Mesenteric fat pad (tissue), 1 donor: ENCODE measurements around the gene NPLOC4. TPM values are rescaled to one million over a fixed set of nuclear protein-coding genes. Genes with fewer than 3 reads are reported as not detected.
"Not testable (repeated sequence)": the region's sequence is repeated elsewhere in the genome, so short reads cannot be mapped to it uniquely, and the experiment has no call there.

Source experiments
- DNase-seq: peaks from one replicate; pipeline ENCODE4 v3.0.0-alpha.2; 2020; ENCODE audit warnings: low spot score
- total RNA-seq: library from RNA; stranded (reverse); fragmentation: NEBNext Ultra II Directional; extraction: Animal tissue kit (Norgen Biotek cat#: 25700); gene quantifications from one replicate; pipeline ENCODE4 v1.2.1, GENCODE V29; 2021
- donor health status: DM: yes; HTN: yes; CAD: no.

Gene NPLOC4
- total RNA-seq, 1 donor from 2014 or later, result 129 TPM

DNA sequence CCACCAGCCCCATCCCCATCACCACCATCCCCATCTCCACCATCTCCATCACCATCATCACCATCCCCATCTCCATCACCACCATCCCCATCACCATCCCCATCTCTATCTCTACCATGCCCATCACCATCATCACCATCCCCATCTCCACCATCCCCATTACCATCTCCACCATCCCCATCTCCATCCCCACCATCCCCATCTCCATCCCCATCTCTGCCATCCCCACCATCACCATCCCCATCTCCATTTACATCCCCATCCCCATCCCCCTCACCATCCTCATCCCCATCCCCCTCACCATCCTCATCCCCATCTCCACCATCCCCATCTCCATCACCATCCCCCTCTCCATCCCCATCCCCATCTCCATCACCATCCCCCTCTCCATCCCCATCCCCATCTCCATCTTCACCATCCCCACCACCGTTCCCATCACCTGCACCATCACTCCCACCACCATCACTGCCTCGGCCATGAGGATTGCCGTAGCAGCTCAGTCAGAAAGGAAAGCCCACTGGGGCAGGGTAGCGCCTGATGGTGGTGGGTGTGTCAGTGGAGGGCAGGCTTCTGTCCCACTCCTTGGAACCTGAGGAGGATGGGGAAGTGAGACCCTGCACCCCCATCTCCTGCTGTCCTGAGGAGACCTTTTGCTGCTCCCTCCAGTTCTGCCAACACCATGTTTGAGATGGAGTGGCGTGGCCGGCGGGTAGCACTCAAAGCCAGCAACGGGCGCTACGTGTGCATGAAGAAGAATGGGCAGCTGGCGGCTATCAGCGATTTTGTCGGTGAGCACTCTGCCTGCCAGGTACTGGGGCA lies 101.2 kb downstream of the NPLOC4 start:
- DNase-seq, result no peak

DNA sequence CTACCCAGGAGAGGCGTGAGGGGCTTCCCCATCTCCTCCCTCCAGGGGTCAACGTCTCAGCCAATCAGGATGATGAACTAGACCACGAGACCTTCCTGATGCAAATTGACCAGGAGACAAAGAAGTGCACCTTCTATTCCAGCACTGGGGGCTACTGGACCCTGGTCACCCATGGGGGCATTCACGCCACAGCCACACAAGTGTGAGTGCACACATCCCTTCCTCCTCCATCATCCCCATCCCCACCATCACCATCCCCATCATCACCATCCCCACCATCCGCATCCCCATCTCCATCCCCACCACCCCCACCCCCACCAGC lies 101.9 kb downstream of the NPLOC4 start:
- DNase-seq, result no peak

DNA sequence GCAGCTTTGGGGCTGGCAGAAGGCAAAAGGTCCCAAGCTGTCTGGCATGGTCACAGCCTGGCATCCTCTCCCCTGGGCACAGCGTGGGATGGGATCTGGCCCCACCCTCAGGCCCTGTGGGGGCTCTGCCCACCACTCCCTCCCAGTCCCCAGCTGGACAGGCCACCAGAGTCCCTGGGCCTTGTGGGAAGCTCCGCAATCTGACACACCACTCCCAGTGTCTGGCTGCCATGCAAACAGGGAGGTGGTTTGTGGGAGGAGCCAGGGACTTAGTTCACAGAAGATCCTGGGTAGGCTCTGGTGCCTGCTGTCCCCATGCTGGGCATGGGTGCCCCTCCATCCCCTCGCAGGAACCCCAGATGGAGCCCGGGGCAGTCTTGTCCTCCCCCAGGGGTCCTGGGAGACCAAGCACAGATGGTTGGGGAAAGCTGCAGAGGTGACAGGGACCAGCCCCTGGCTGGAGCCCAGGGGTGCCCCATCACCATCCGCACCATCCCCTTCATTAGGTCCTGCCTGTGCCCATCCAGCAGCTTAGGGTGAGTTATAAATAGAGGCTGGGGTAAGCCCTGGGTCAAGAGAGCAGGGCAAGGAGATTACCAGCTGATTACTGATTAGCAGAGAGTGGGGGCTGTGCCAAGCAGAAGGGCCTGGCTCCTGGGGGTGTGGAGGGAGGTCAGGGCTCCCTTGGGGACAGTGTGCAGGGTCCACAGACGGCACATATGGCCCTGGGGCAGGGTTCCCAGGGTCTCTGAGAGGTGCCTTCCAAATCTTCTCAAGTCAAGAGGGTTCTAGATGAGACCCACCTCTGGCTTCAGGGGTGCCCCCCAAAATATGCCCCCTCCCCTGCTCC lies 102.5 kb downstream of the NPLOC4 start:
- DNase-seq, result no peak

DNA sequence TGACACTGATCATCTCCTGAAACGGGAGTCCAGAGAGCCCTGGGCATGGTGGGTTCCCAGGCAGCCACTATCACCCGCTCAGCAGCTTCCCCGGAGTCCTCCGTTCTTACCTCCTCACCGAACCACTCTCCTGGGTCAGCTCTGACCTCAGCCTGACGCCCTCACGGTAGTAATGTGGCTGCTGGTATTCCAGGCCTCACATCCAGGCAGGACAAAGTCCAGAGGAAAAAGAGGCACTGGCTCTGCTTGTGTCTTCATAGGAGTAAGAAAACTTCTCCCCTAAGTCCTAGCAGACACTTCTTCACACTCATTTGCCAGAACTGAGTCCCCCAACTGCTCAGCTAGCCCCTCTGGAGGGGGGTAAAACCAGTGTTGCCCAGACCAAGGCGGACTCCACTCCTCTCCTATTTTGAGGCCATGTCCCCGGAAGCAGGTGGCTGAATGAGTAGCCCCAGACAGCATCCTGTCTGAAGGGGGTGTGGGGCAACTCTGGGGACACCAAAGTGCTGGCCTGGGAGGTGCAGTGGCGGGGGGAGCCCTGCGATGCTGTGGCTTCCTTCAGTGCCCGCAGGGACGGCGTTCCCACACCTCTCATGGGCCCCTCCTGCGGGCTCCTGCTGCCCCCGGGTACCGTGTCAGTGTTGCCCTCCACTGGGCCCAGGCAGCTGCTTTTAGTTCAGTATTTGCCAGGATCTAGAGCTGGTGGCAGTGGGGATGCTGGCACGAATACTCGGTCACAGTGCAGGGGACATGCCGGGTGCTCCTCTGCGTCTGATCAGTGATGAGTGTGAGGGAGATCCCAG lies 103.4 kb downstream of the NPLOC4 start:
- no peak for DNase-seq

DNA sequence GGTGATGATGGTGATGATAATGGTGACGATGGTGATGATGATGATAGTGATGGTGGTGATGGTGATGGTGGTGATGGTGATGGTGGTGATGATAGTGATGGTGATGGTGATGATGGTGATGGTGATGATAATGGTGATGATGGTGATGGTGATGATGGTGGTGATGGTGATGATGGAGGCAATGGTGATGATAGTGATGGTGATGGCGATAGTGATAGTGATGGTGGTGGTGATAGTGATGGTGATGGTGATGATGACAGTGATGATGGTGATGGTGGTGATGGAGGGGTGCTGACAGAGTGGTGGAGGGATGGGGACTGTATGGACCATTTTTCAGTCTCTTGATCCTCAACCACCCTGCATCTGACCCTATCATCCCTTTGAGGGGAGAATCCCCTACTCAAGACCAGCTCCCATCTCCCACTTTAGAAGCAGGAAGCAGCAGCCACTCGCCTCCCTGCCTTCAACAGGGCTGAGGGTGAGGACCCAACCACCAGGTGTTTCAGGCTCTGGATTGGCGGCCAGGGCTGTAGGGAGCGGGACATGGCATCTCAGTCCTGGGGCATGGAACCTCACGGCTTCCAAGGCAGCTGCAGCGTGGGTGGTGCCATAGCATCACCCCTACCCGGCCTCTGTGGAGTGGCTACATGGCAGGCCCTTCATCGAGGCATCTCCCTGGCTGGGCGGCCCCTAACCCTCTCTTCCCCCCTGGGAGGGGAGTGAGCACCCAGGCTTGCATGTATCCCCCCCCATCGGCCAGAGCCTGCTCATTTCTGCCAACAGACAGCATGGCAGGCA lies 104.2 kb downstream of the NPLOC4 start:
- no peak for DNase-seq

DNA sequence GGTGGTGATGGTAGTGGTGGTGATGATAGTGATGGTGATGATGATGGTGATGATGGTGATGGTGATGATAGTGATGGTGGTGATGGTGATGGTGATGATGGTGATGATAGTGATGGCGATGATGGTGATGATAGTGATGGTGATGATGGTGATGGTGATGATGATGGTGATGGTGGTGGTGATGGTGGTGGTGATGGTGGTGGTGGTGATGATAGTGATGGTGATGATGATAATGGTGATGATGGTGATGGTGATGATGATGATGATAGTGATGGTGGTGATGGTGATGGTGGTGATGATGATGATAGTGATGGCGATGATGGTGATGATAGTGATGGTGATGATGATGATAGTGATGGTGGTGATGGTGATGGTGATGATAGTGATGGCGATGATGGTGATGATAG lies 104.9 kb downstream of the NPLOC4 start:
- DNase-seq, result not testable (repeated sequence)

DNA sequence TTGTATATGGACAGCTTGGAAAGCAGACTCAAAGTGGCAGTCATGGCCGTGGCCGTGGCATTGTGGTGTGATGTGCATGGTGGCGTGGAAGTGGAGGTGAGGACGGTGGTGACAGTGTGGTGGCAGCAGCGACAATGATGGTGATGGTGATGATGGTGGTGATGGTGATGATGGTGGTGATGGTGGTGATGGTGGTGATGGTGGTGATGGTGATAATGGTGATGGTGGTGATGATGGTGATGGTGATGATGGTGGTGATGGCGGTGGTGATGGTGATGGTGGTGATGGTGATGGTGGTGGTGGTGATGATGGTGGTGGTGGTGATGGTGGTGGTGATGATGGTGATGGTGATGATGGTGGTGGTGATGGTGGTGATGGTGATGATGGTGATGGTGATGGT lies 105.9 kb downstream of the NPLOC4 start:
- not testable (repeated sequence) for DNase-seq

DNA sequence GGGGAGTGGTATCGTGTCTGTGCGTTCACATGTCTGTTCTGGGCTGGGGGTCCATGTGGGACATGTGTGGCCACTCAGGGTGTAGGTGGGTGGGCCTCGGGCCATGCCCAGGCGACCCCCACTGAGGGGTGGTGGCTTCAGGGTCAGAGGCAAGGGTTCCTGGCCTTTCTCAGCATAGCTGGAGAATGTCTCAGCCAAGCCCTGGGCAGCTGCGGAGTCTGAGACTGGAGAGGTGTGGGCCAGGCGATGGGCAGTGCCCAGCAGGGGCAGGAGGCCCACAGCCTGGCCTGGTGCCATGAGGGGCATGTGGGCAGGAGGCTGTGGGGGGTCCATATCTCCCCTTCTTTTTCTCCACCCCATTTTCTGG lies 107.5 kb downstream of the NPLOC4 start:
- DNase-seq, result no peak

DNA sequence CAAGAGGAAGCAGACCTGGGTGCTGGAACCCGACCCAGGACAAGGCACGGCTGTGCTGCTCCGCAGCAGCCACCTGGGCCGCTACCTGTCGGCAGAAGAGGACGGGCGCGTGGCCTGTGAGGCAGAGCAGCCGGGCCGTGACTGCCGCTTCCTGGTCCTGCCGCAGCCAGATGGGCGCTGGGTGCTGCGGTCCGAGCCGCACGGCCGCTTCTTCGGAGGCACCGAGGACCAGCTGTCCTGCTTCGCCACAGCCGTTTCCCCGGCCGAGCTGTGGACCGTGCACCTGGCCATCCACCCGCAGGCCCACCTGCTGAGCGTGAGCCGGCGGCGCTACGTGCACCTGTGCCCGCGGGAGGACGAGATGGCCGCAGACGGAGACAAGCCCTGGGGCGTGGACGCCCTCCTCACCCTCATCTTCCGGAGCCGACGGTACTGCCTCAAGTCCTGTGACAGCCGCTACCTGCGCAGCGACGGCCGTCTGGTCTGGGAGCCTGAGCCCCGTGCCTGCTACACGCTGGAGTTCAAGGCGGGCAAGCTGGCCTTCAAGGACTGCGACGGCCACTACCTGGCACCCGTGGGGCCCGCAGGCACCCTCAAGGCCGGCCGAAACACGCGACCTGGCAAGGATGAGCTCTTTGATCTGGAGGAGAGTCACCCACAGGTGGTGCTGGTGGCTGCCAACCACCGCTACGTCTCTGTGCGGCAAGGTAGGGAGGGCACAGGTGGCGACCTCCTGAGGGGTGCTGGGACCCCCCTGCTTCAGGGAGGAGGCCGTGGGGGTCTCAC lies 108.1 kb downstream of the NPLOC4 start:
- no peak for DNase-seq

DNA sequence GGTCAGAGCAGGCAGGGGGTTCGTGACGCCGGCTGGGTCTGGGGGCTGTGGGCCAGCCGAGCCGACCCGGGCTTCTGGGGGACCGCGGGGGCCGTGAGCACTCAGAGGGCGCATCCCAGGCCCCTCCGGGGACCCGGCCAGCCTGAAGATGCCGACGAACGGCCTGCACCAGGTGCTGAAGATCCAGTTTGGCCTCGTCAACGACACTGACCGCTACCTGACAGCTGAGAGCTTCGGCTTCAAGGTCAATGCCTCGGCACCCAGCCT lies 108.6 kb downstream of the NPLOC4 start:
- DNase-seq, result no peak

DNA sequence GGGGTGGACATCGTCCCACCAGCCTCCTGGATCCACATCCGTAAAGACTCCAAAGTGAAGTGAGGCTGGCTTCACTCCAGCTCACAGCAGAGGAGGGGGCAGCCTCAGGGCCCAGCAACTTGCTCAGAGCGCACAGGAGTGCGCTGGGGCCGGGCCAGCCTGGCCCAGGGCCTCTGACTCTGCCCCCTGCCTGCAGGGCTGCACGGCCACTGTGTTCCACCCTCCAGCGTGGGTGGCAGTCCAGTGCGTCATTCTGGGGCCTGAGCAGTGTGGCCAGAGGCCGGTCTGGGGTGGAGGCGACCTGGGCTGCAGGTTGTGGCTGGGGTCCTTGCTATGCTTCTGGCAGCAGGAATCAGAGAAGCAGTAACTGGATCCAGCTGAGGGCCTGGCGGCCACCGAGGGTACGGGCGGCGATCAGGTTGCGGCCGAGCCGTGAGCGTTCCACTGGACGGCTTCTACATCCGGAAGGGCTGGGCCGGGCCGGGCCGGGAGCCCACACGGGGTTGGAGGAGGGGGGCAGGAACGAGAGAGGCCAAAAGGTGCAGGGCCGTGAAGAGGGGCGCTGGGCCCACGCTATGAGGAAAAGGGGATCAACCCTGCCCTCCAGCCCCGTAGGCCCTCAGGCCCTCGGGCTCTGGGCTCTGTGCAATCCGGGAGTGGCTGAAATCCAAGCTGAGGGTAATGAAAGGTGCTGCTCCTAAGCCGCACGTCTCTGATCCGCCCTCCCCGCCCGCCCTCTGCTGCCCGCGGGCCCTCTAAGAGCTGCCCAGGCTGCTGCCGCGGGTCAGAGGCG lies 109.1 kb downstream of the NPLOC4 start, which contains the start of gene FSCN2:
Gene FSCN2 (plus strand): TSS at position 787 of the 793 bp plus-strand sequence. CDS start 155 bp downstream, outside the sequence.
- DNase-seq, result no peak

DNA sequence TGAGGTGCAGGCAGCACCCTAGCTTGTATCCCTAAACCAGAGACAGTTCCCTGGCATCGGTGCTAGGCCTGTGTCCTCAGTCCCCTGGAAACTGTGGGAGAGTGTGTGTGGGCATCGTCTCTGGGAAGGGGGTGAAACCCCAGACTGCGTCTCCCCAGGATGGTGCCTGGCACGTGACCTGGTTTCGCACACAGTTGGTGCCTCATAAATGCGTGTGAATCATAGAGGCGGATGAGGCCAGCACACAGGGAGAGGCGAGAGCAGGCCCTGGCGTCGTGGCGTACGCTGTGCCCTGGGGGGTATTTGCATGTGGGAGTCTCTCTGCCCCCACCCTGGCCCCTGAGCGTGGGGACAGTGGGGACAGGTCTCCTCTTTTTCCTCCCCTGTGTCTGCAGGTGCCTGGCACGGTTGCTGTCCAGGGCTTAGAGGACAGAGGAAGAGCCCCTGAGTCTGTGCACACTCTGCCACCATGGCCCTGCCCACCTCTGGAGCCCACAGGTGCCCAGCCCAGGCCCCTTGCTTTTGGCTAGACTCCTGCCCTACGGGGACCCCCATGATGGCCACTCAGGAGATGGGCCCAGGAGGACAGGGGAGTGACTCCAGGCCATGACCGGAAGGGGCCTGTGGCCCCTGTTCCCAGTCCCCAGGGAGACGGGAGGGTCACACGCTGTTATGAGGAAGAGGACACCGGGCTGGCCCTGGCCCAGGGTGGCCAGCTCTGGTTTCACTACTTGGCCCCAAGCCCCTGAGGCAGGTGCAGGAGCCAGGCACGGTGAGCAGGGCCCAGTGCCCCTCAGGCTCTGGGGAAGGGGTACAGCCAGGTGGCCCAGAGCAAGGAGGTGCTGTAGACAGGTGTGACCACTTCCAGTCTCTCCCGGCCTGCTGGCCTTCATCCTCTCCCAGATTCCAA lies 110.0 kb downstream of the NPLOC4 start:
- DNase-seq, result no peak

DNA sequence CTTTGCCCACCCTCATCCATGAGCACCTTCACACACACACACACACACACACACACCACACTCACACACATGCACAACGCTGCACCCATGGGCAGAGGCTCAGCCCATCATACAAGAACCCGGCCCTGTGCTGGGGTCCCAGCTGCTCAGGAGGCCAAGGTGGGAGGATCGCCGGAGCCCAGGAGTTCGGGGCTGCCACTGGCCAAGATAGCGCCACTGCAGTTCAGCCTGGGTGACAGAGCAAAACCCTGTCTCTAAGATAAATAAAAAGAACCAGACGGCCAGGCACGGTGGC lies 112.1 kb downstream of the NPLOC4 start:
- no peak for DNase-seq

DNA sequence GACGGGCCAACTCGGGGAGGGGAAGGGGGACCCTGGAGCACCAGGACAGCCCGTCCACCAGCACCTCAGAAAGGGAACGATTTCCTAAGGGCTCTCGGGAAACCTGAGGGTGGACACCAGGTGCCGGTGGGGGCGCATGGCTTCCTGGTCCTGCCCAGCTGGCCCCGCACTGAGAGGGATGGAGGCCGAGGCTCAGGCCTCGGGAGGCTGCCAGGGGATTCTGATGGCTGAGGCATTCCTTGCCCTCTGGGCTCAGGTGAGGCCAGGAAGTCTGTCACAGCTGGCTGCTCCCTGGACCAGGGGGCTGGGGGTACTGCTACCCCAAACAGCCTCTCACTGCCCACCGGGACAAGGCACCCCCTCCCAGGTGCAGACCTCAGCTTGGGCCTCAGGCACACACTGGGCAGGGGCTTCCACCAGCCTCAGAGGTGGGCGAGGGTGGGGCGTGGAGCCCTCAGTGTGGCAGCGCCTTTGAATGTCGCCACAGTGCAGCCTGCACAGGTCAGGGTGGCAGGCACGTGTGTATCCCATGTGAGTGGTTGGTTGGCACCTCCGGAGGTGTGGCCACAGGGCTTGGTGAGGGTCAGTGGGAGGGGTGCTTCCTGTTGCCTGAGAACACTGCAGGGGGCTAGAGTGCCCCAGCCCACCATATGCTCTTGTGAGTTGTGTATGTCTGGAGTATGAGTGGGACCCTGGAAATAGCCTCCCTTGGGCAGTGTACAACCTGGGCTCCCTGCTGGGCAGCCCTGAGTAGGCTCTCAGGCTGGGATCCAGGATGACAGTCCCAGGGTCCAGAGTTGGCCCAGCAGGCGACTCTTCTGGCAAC lies 112.7 kb downstream of the NPLOC4 start:
- no peak for DNase-seq

DNA sequence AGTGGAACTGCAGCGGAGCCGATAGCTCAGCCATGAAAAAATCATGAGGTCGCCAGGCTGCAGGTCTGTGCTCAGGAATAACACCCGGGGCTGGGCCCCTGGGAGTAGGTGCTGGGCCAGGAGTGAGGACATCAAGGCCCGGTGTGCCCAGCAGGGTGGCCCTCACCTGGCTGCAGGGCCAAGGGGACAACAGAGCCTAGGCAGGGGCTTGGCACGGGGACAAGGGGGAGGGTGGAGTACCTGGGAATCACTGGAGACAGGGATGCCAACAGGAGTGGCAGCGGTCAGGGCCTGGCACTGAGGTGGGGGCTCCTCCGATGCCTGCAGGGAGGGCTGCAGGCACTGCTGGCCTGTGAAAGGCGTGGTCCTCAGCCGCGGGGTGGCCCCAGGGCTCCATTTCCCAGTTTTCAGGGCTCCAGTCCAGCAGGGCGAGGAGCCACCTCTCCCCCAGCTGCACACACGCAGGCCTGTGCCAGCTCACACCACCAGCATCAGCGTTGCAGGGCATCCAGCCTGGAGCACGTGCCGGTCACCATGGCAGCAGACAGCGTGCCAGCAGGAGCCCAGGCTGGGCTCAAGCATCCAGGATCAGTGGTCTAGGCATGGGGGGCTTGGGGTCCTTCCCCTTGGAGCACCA lies 113.4 kb downstream of the NPLOC4 start:
- DNase-seq, result no peak

DNA sequence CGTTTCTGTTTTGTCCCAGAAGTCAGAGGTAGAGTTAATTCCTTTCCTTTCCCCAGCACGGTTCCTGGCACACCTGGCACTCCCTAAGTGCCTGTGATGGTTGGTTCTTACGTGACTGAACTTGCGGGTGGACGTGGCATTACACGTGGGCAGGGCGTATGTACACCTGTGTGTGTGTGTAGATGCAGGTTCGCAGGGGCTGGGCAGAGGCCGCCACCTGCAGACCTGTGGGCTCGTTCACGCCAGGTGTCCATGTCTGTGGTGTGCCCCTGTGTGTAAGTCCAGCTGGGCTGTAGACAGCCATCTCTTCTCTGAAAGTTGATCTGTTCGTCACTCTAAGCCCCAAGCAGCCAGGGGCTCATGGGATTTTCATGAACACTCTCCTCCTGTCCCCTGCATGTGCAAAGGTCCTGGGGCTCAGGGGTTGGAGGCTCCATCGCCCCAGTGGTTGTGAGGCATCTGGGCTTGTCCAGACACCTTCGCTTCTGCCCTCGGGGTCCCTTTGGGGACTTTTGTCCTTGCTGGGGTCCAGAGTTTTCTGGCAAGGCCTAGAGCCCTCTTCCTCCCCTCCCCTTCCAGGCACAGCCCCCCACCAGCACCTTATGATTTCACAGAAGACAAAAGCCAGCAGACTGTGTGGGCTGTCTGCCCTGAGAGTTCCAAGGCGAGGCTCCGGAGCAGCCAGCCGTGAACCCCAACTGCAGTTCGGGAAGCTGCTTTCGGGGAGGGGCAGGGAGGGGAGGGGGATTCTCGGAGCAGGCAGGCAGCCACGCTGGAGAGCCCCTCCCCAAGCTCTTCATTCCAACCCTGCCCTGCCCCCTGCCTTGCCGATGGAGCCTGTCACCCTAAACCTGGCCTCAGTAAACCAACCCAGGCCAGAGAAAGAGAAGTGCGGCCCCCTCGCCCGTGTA lies 114.2 kb downstream of the NPLOC4 start:
- no peak for DNase-seq
